ENCODE results near the gene LRBA. TPM values are rescaled to one million over a fixed set of nuclear protein-coding genes. Genes with fewer than 3 reads are reported as not detected.

LRBA gene
- total and polyA plus RNA-seq, 2 of the 4 experiments (the other 2 are of a cell fraction) = 10.2 to 51.6 TPM

GRCh38 chr4:150385606-150386005, 629.5 kb downstream of the LRBA start:
- Histone ChIP-seq H3K9ac (ENCODE audit: low read depth, low read length) (no peak overlapping the region), H4K91ac (ENCODE audit: insufficient read depth, low read depth, low read length) (no peak overlapping the region), H3K4me3 (ENCODE audit: insufficient read depth, low read depth, low read length) (no peak overlapping the region), H2AFZ (replicated peaks; ENCODE audit: low read length, poor library complexity) (no peak overlapping the region), H3K4me1 (ENCODE audit: control insufficient read depth, insufficient read depth, low read length) (peaks cover 4% of the 10 kb centered on the region; the same call in 1 of the 2 replicates), H2BK5ac (ENCODE audit: low read depth, low read length, poor library complexity, severe bottlenecking) (no peak overlapping the region), H2BK120ac (ENCODE audit: low read depth, low read length) (no peak overlapping the region), H3K9me1 (ENCODE audit: insufficient read depth, low read length) (peaks cover 2% of the 10 kb centered on the region; the same call in 1 of the 2 replicates), H3K79me1 (ENCODE audit: low read depth in 1 of 2, low read length in 2 of 2) (no peaks in the 10 kb centered on the region), H2BK20ac (ENCODE audit: low read depth, low read length) (no peak overlapping the region; the same call in 1 of the 2 replicates), H3K18ac (ENCODE audit: low read depth, low read length) (no peak overlapping the region), H3K14ac (replicated peaks; ENCODE audit: low read depth, low read length) (peak overlapping the region; percentile 20; the same call in 1 of the 2 replicates), H3K56ac (ENCODE audit: extremely low read depth, insufficient read depth, low read length) (no peak overlapping the region), H4K20me1 (ENCODE audit: insufficient read depth, low read length) (no peaks in the 10 kb centered on the region), H3K4ac (ENCODE audit: low read depth, low read length) (0 out of 2 replicates have a peak overlapping the region, but pooled peaks have one; percentile 0), H2AK5ac (ENCODE audit: low read depth, low read length) (no peak overlapping the region), H4K5ac (ENCODE audit: low read depth, low read length) (no peak overlapping the region), H3K23ac (ENCODE audit: low read depth, low read length) (peak overlapping the region; percentile 26; the same call in 1 of the 2 replicates), H4K8ac (ENCODE audit: low read depth in 2 of 2, low read length in 2 of 2) (no peak overlapping the region; a peak in 1 of 4 replicates), H2BK15ac (ENCODE audit: low read depth, low read length) (0 out of 3 replicates have a peak overlapping the region, but pooled peaks have one; percentile 13), H3K4me2 (ENCODE audit: low read depth, low read length) (no peak overlapping the region), H3K36me3 (ENCODE audit: control insufficient read depth, insufficient read depth, low read length) (no peaks in the 10 kb centered on the region), H3K27me3 (ENCODE audit: control insufficient read depth, insufficient read depth, low read length) (no peaks in the 10 kb centered on the region), H3K9me3 (ENCODE audit: control insufficient read depth, insufficient read depth, low read length) (no peaks in the 10 kb centered on the region), H2AK9ac (replicated peaks; ENCODE audit: low read depth, low read length, poor library complexity) (no peak overlapping the region), H3K27ac (ENCODE audit: insufficient read depth, low read length) (no peak overlapping the region)
- intact Hi-C loops (cut with micrococcal nuclease) (loop anchor here (5.0 kb wide), 1 partner anchor 197 kb away; the partner anchor contains the start of gene MAB21L2), in situ Hi-C loops (cut with MboI; ENCODE audit: low sequenced_read_pairs) (no loop called here), dilution Hi-C loops (cut with HindIII; ENCODE audit: low sequenced_read_pairs, unreplicated experiment) (no loop called here)
- no peak for TF ChIP-seq BHLHE40 (IDR thresholded peaks at IDR 0.05; ENCODE audit: low read depth, low read length)
- no peak for TF ChIP-seq FOS (IDR thresholded peaks at IDR 0.05; ENCODE audit: low read depth, low read length)
- no peak for TF ChIP-seq POLR2A (IDR thresholded peaks at IDR 0.05; ENCODE audit: low read depth, low read length)
- no peak for TF ChIP-seq CHD1 (IDR thresholded peaks at IDR 0.05; ENCODE audit: low read depth, low read length)
- no peak for TF ChIP-seq SMC3 (IDR thresholded peaks at IDR 0.05; ENCODE audit: low read depth, low read length)
- TF ChIP-seq CEBPB (IDR thresholded peaks at IDR 0.05; ENCODE audit: low read depth, low read length) = peak; percentile 90
- no peak for TF ChIP-seq MAFK (IDR thresholded peaks at IDR 0.05; ENCODE audit: low read depth, low read length)
- ChIA-PET POLR2A (ENCODE audit: unreplicated experiment) (no interaction called here), CTCF (no interaction called here)
- WGBS, 2 experiments (ENCODE audit: extremely low coverage in 2 of 2, insufficient read length in 1 of 2) = no CpG with 5 or more reads among the region's 2 CpGs
- ATAC-seq (ENCODE audit: low read depth) (peak; percentile 92), DNase-seq (peak; percentile 92)
- BruUV-seq (replicated peaks) = no TSS peak
